Sigmoid colon (tissue), 4 donors: Measurements from ENCODE around the gene CFAP46.

Source experiments
- CTCF ChIP-seq, 4 experiments: fragments of 450-650 bp in 3 of 4; fragments of 200-600 bp in 1 of 4; IDR thresholded peaks; one replicate each; pipeline ENCODE4 v1.5.1; 2016 to 2019; ENCODE audit warnings: antibody characterized with exemption in 4 of 4, mild to moderate bottlenecking in 3 of 4, moderate library complexity in 2 of 4
- POLR2A ChIP-seq, 2 donors: fragments of 450-650 bp; IDR thresholded peaks; one replicate each; pipeline ENCODE4 v1.6.1; 2016; ENCODE audit warnings: antibody characterized with exemption in 2 of 2, mild to moderate bottlenecking in 2 of 2, moderate library complexity in 2 of 2
- POLR2AphosphoS5 ChIP-seq, 4 donors: sonication (generic); formaldehyde crosslinking; IDR thresholded peaks; one replicate each; pipeline ENCODE4 v1.6.1; 2017; ENCODE audit warnings: antibody characterized with exemption in 4 of 4

DNA sequence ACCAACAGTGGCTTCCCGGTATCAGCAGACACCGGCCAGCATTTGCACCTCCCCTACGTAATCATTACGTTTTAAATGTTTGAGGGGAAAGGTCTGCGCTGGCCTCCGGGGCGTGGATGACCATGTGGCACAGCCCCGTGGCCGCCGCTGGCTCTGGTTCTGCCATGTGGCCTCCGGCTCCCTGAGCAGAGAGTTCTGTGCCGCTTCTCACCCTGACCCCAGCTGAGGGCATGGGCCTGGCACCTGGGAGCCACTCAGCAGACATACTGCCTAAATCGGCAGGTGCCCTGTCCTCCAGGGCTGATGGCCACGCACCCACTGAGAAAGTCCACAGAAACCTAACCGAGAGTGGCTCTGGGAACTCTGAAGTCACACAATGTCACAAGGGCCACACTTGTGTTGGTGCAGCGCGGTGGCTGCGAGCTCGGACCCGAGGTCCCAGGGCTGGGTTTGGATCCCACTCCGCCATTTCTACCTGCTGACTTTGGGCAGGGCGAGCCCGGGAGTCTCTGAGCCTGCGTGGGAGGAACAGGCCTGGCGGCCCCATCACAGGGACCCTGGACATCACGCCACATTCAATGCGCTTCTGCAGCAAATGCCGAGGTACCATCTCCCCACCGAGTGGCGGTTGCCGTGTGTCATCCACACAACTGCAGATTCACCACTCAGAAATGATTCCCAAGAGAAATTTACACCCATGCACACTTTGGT, 25.3 kb downstream of the CFAP46 start:
- TF ChIP-seq POLR2AphosphoS5 (IDR thresholded peaks at IDR 0.05) (no peak), CTCF (IDR thresholded peaks at IDR 0.05) (no peak), POLR2A (IDR thresholded peaks at IDR 0.05) (no peak)
